HG03571 (cell line): ENCODE results near the gene SELPLG.
"Not testable (repeated sequence)": the region's sequence is repeated elsewhere in the genome, so short reads cannot be mapped to it uniquely, and the experiment has no call there.

Source experiments
- ATAC-seq: cut with Tn5 transposase; IDR thresholded peaks from one replicate; pipeline ENCODE4 v1.9.1; 2021; ENCODE audit not compliant: unreplicated experiment

SELPLG gene

DNA sequence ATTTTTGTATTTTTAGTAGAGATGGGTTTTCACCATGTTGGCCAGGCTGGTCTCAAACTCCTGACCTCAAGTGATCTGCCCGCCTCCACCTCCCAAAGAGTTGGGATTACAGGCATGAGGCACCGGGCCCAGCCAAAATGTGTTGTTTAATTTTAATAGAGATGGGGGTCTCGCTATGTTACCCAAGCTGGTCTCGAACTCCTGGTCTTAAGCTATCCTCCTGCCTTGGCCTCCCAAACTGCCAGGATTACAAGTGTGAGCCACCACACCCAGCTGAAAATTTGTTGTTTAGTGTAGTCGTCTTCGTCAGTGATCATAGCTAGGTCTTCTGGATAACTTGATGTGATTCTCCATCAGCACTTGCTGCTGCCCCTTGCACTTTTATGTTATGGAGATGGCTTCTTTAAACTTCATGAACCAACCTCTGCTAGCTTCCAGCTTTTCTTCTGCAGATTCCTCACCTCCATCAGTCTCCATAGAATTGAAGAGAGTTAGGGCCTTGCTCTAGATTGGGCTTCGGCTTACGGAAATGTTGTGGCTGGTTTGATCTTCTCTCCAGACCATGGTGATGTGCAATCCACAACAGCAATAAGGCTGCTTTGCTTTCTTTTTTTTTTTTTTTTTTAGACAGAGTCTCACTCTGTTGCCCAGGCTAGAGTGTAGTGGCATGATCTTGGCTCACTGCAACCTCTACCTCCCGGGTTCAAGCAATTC lies 58.3 kb downstream of the SELPLG start:
- ATAC-seq = no peak

- ATAC-seq = not testable (repeated sequence)
Measured at GRCh38 chr12:108574276-108574675, 59.4 kb downstream of the SELPLG start.

DNA sequence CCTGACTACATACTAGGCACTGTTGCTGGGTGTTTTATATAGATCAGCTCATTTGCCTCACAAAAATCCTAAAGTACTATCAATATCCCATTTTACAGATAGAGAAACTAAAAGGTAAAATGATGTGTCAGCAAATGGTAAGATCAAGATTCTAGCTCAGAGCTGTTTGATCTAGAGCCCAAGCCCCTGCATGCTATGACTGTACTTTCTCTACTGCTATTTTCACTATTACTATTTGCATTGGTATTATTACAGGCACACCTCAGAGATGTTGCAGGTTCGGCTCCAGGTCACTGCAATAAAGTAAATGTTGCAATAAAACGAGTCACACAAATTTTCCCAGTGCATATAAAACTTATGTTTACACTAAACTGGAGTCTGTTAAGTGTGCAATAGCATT lies 60.4 kb downstream of the SELPLG start:
- ATAC-seq = no peak

- peak; percentile 13 for ATAC-seq
Measured at GRCh38 chr12:108572166-108572790, 61.4 kb downstream of the SELPLG start.
